ENCODE results near the gene STK32B.

DNA sequence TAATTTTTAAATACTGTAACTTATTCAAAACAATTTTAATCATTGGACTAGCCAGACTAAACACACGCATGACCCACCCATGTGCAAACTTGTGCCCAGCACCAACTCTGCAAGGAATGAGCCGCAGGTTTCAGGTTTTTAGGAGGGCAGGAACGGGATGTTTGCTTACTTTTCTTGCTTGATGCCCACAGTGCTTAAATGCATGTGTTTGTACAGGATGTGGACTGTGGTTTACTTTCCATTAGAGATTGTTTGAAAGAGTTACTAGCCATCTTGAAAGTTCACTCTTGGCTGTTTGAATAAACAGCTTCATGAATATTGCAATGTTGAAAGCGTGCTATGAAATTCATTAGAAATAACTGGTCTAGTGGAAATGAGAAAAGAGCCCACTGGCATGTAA lies 83.3 kb downstream of the STK32B start:
- TF ChIP-seq, protein P1, sequence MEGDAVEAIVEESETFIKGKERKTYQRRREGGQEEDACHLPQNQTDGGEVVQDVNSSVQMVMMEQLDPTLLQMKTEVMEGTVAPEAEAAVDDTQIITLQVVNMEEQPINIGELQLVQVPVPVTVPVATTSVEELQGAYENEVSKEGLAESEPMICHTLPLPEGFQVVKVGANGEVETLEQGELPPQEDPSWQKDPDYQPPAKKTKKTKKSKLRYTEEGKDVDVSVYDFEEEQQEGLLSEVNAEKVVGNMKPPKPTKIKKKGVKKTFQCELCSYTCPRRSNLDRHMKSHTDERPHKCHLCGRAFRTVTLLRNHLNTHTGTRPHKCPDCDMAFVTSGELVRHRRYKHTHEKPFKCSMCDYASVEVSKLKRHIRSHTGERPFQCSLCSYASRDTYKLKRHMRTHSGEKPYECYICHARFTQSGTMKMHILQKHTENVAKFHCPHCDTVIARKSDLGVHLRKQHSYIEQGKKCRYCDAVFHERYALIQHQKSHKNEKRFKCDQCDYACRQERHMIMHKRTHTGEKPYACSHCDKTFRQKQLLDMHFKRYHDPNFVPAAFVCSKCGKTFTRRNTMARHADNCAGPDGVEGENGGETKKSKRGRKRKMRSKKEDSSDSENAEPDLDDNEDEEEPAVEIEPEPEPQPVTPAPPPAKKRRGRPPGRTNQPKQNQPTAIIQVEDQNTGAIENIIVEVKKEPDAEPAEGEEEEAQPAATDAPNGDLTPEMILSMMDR (IDR thresholded peaks at IDR 0.05; ENCODE audit: low read depth, low read length, missing input control) = no peak
- TF ChIP-seq RAD21 (IDR thresholded peaks at IDR 0.05) (no peak), EGR1 (IDR thresholded peaks at IDR 0.05; ENCODE audit: low read depth in 2 of 2) (no peak), JUND (IDR thresholded peaks at IDR 0.05) (no peak), TAF1 (conservative IDR thresholded peaks at IDR 0.05) (no peak), HNF4G (IDR thresholded peaks at IDR 0.05) (no peak), FOXA1 (IDR thresholded peaks at IDR 0.05) (no peak), YY1 (IDR thresholded peaks at IDR 0.05) (no peak)

Data from liver (tissue), 3 donors.